ENCODE results near the gene ANKHD1.

Gene ANKHD1

GRCh38 chr5:140548300-140548688, 146.7 kb downstream of the ANKHD1 start:
- DNase-seq: no peak

GRCh38 chr5:140548791-140549190, 147.2 kb downstream of the ANKHD1 start:
- DNase-seq: no peak

GRCh38 chr5:140549237-140550144, 147.9 kb downstream of the ANKHD1 start:
- DNase-seq: no peak

GRCh38 chr5:140550147-140551079, 148.8 kb downstream of the ANKHD1 start:
- DNase-seq: no peak

GRCh38 chr5:140551872-140552271, 150.2 kb downstream of the ANKHD1 start:
- DNase-seq: no peak

GRCh38 chr5:140553657-140554056, 152.0 kb downstream of the ANKHD1 start:
- DNase-seq: no peak

- no peak for DNase-seq
Measured at GRCh38 chr5:140554454-140554853, 152.8 kb downstream of the ANKHD1 start.

- no peak for DNase-seq
Measured at GRCh38 chr5:140555747-140556312, 154.2 kb downstream of the ANKHD1 start.

- no peak for DNase-seq
Measured at GRCh38 chr5:140556438-140556837, 154.8 kb downstream of the ANKHD1 start.

- peak; percentile 65 for DNase-seq
Measured at GRCh38 chr5:140557136-140557805, 155.6 kb downstream of the ANKHD1 start, which contains the start of gene SRA1. Gene SRA1 (minus strand): TSS chr5:140557473. CDS start chr5:140557452, 21 bp downstream.

GRCh38 chr5:140557965-140558364, 156.3 kb downstream of the ANKHD1 start:
- no peak for DNase-seq

- no peak for DNase-seq
Measured at GRCh38 chr5:140558542-140558941, 156.9 kb downstream of the ANKHD1 start.

GRCh38 chr5:140560227-140560626, 158.6 kb downstream of the ANKHD1 start:
- no peak for DNase-seq

- no peak for DNase-seq
Measured at GRCh38 chr5:140561753-140562523, 160.3 kb downstream of the ANKHD1 start.

GRCh38 chr5:140563596-140563995, 162.0 kb downstream of the ANKHD1 start:
- no peak for DNase-seq

GRCh38 chr5:140564196-140565023, 162.8 kb downstream of the ANKHD1 start, which contains the start of the genes APBB3 and SLC35A4:
Gene APBB3 (minus strand): TSS chr5:140564598. CDS start chr5:140564245, 353 bp downstream.
Gene SLC35A4 (plus strand): TSS chr5:140564828. CDS start chr5:140567170, 2,342 bp downstream.
- DNase-seq: peak; percentile 78

- DNase-seq: no peak
Measured at GRCh38 chr5:140565024-140565779, 163.6 kb downstream of the ANKHD1 start.

GRCh38 chr5:140565780-140566095, 164.1 kb downstream of the ANKHD1 start:
- no peak for DNase-seq

GRCh38 chr5:140566665-140567064, 165.0 kb downstream of the ANKHD1 start:
- no peak for DNase-seq

All from NCI-H510A treated with DMSO at 0.1 percent for 48 hours (cell line).